Testis (tissue), 2 donors: Measurements from ENCODE around the gene SATL1.

Experiments used
- CTCF ChIP-seq, 3 experiments: fragments of 450-650 bp in 2 of 3; fragments of 200-600 bp in 1 of 3; sonication (generic) in 1 of 3; IDR thresholded peaks; one replicate each; pipeline ENCODE4 v1.5.1; 2016 to 2019; ENCODE audit warnings: antibody characterized with exemption in 3 of 3, mild to moderate bottlenecking in 2 of 3, moderate library complexity in 1 of 3
- POLR2A ChIP-seq: fragments of 450-650 bp; IDR thresholded peaks from one replicate; pipeline ENCODE4 v1.6.1; 2017; ENCODE audit warnings: antibody characterized with exemption, mild to moderate bottlenecking, moderate library complexity

GRCh38 chrX:85109235-85109634 is 134.3 kb downstream of the SATL1 start:
- TF ChIP-seq CTCF (IDR thresholded peaks at IDR 0.05) (no peak), POLR2A (no peak)
